Mesothelial cell of epicardium (in vitro differentiated cells): Measurements from ENCODE around the gene TMOD2. TPM values are rescaled to one million over a fixed set of nuclear protein-coding genes. Genes with fewer than 3 reads are reported as not detected.
A peak's percentile ranks its signal among the peaks of the same experiment; 100 is the strongest.

Experiments used
- DNase-seq, 2 experiments: peaks; one replicate each; pipeline ENCODE4 v3.0.0; 2021; ENCODE audit warnings: low spot score in 2 of 2; ENCODE audit not compliant: unreplicated experiment in 2 of 2
- H3K27ac Mint-ChIP-seq: 2 replicates; pipeline ENCODE4 v1.8.0; 2021; ENCODE audit warnings: mixed read lengths
- H3K27me3 Mint-ChIP-seq: 2 replicates; pipeline ENCODE4 v1.8.0; 2021; ENCODE audit warnings: low read depth, mixed read lengths
- H3K36me3 Mint-ChIP-seq: 2 replicates; pipeline ENCODE4 v1.8.0; 2021; ENCODE audit warnings: mixed read lengths
- H3K4me1 Mint-ChIP-seq: 2 replicates; pipeline ENCODE4 v1.8.0; 2021; ENCODE audit warnings: mixed read lengths
- H3K4me3 Mint-ChIP-seq: 2 replicates; pipeline ENCODE4 v1.8.0; 2021; ENCODE audit warnings: mild to moderate bottlenecking, moderate library complexity, mixed read lengths
- H3K9me3 Mint-ChIP-seq: 2 replicates; pipeline ENCODE4 v1.8.0; 2021; ENCODE audit warnings: mixed read lengths
- total RNA-seq: library from RNA; stranded (reverse); gene quantifications from 3 replicates; pipeline ENCODE4 v1.2.1, GENCODE V29; 2021
- TF ChIP-seq, protein P1 (sequence below): fragments of 200-600 bp; sonication (generic); IDR thresholded peaks from one replicate; pipeline ENCODE4 v1.5.0; 2021; ENCODE audit warnings: antibody characterized with exemption; ENCODE audit not compliant: unreplicated experiment

The TMOD2 gene
- total RNA-seq, 1 donor from 2014 or later: 10.0 TPM

DNA sequence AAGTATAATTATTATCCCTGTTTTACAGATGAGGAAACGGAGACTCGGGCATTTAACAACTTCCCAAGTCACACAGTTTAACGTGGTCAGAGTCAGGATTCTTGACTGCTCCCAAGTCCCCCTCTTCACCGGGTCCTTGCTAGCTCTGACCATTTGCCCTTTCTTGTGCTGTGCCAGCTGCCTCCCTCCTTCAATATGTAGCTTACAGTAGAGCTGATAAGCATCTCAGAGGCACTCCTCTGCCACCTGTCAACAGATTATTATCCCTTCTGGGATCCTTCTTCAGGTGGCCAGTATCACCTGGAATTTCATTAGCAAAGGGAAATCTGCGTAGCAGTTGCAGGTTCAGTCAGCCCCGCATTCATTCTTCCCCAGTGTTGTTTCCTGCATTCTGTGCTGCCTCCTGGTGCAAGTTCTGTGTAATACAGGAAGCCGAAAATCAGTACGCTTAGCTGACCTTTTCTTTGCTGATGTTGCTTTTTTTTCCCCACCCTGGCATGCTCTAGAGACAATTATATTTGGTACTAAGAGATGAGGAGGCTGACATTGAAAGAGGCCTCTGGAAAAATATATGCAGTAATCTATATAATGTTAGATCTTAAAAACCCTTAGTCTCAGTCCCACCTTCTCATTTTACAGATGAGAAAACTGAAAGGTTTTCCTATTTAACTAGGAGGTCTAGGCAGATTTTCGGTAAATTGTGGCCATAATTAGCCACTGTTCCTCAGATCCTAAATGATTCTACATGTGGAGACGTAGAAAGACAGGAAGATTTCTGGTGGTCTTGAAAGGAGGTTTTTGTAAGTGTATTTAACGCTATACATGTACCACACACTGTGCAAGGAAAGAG lies 24.8 kb downstream of the TMOD2 start:
- no peaks in the 10 kb centered on the region for H3K27me3 Mint-ChIP-seq
- H3K27ac Mint-ChIP-seq: no peak overlapping the region
- no peak overlapping the region for H3K4me3 Mint-ChIP-seq
- TF ChIP-seq, protein P1, sequence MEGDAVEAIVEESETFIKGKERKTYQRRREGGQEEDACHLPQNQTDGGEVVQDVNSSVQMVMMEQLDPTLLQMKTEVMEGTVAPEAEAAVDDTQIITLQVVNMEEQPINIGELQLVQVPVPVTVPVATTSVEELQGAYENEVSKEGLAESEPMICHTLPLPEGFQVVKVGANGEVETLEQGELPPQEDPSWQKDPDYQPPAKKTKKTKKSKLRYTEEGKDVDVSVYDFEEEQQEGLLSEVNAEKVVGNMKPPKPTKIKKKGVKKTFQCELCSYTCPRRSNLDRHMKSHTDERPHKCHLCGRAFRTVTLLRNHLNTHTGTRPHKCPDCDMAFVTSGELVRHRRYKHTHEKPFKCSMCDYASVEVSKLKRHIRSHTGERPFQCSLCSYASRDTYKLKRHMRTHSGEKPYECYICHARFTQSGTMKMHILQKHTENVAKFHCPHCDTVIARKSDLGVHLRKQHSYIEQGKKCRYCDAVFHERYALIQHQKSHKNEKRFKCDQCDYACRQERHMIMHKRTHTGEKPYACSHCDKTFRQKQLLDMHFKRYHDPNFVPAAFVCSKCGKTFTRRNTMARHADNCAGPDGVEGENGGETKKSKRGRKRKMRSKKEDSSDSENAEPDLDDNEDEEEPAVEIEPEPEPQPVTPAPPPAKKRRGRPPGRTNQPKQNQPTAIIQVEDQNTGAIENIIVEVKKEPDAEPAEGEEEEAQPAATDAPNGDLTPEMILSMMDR: peak; percentile 70
- no peaks in the 10 kb centered on the region for H3K9me3 Mint-ChIP-seq
- no peaks in the 10 kb centered on the region for H3K4me1 Mint-ChIP-seq
- H3K36me3 Mint-ChIP-seq: peaks cover 1% of the 10 kb centered on the region
- DNase-seq: peak in 1 of 2 experiments; percentile 43

DNA sequence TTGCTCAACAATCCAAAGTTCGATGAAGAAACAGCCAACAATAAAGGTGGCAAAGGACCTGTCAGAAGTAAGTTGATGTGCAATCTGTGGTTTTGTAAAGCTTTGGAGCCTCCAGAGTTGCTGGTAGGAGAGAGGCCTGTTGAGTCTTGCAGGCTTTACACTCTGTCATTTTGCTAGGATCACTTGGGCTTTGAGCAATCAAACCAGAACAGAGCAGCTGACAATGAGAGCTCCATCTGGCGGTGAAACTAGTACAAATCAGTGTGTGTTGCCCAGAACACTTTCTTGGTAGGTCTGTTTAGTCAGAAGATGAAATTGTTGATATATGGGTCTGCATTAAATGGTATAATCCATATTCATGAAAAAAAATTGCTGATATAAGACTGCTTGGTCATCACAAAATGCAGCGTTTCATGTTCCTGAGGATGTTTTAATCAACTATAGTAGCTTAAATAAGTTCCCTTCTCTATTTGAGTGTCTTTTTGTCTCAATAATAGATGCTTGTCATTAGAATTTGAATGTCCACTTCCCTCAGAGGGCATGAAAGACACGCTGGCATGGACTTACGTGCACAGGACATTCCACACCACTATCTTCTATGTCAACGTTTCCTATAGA lies 25.7 kb downstream of the TMOD2 start:
- no peaks in the 10 kb centered on the region for H3K27me3 Mint-ChIP-seq
- H3K36me3 Mint-ChIP-seq: peaks cover 3% of the 10 kb centered on the region
- H3K4me1 Mint-ChIP-seq: no peaks in the 10 kb centered on the region

DNA sequence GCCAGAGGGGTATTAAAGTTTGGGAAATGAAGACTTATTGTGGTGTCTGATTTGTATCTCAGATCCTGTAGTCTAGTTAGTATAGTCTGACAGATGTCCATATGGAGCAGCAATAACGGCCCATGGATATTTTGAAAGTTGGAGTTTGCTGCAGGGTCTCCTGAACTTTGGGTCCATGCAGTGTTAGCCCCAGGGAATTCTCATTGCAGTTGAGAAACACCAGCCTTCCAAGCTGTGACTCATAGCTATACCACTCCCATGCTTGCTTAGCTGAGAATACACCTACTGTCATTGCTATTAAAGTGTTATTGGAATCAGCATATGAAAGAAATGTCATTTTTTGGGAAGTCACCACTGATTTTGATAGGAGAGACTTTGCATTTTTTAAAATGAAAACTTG lies 29.2 kb downstream of the TMOD2 start:
- Mint-ChIP-seq H3K27ac (no peak overlapping the region), H3K4me3 (no peak overlapping the region), H3K36me3 (peaks cover 14% of the 10 kb centered on the region), H3K9me3 (peaks cover 10% of the 10 kb centered on the region), H3K27me3 (no peaks in the 10 kb centered on the region), H3K4me1 (no peaks in the 10 kb centered on the region)
- DNase-seq: no peak
- TF ChIP-seq, protein P1: no peak

More for the DNA sequence above, 25.7 kb downstream of the TMOD2 start:
- no peak overlapping the region for H3K4me3 Mint-ChIP-seq
- peak; percentile 29 to 64 for DNase-seq
- TF ChIP-seq, protein P1: peak; percentile 58
- H3K9me3 Mint-ChIP-seq: peaks cover 2% of the 10 kb centered on the region
- no peak overlapping the region for H3K27ac Mint-ChIP-seq

DNA sequence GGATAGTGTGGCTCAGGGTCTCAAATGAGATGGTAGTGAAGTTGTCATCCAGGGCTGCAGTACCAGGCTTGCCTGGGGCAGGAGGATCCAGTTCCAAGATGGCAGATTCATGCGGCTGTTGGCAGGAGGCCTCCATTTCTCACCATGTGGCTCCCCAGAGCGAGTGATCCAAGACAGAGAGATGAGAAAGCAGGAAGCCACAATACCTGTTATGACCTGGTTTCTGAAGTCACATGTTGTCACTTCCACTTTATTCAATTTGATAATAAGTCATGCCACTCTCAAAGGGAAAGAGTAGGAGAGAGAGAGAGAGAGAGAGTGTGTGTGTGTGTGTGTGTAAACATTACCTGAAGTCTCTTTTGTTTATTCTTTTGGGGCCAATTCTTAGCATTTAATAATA lies 30.1 kb downstream of the TMOD2 start:
- Mint-ChIP-seq H3K27me3 (no peaks in the 10 kb centered on the region), H3K4me3 (no peak overlapping the region)

DNA sequence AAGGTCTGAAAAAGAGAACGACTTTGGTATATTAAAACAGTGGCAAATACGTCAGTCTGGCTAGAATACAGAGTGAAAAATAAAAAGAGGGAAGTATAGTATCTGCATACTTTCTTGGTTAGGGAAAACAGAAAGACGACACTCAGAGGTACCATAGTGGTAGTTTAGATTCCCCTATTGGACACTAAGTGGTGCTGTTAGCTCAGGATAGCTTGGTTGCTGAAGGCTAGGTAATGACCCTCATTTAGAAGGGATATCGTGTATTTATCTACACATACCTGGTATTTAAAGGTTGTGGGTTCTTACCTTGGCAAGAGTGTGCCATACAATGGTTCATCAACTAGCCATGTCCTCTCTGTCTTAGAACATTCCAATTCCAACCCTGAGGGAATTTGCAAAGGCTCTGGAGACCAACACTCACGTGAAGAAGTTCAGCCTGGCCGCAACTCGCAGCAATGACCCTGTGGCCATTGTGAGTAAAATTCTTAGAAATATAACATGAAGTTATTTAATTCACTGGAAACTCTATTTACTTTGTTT lies 31.0 kb downstream of the TMOD2 start:
- Mint-ChIP-seq H3K4me3 (no peak overlapping the region), H3K4me1 (no peaks in the 10 kb centered on the region), H3K36me3 (peaks cover 20% of the 10 kb centered on the region), H3K9me3 (peaks cover 10% of the 10 kb centered on the region), H3K27ac (no peak overlapping the region), H3K27me3 (no peaks in the 10 kb centered on the region)
- TF ChIP-seq, protein P1: no peak
- no peak for DNase-seq

More for the DNA sequence above, 30.1 kb downstream of the TMOD2 start:
- DNase-seq: no peak
- Mint-ChIP-seq H3K36me3 (peaks cover 17% of the 10 kb centered on the region), H3K4me1 (no peaks in the 10 kb centered on the region), H3K9me3 (peaks cover 10% of the 10 kb centered on the region), H3K27ac (no peak overlapping the region)
- TF ChIP-seq, protein P1: no peak
